HEK293T (cell line): ENCODE data around the gene HTR3E.
"Not testable (repeated sequence)": the region's sequence is repeated elsewhere in the genome, so short reads cannot be mapped to it uniquely, and the experiment has no call there.

ENCODE experiments used
- CTCF ChIA-PET: fragments of 350-600 bp; formaldehyde crosslinking; extraction: SDS; loops from one replicate; lab custom pipeline; 2021; ENCODE audit warnings: antibody characterized with exemption, inconsistent platforms; lab: Yijun Ruan, JAX
- POLR2A ChIA-PET: fragments of 350-600 bp; formaldehyde crosslinking; extraction: SDS; loops from one replicate; lab custom pipeline; 2020; ENCODE audit warnings: antibody characterized with exemption, inconsistent platforms; lab: Yijun Ruan, JAX
- DNase-seq: peaks from one replicate; pipeline ENCODE4 v3.0.0; 2012; ENCODE audit warnings: mixed read lengths; ENCODE audit errors: extremely low spot score
- ARNT ChIP-seq: fragments of 450-650 bp; IDR thresholded peaks from 2 replicates; pipeline ENCODE4 v1.6.1; 2017; ENCODE audit warnings: mild to moderate bottlenecking
- BHLHE40 ChIP-seq: fragments of 450-650 bp; IDR thresholded peaks from 2 replicates; pipeline ENCODE4 v1.6.1; 2016; ENCODE audit warnings: mild to moderate bottlenecking, moderate library complexity, borderline replicate concordance
- CTBP1 ChIP-seq: fragments of 450-650 bp; IDR thresholded peaks from 2 replicates; pipeline ENCODE4 v1.6.1; 2016; ENCODE audit warnings: borderline replicate concordance
- ELF4 ChIP-seq: fragments of 450-650 bp; IDR thresholded peaks from 2 replicates; pipeline ENCODE4 v1.6.1; 2017; ENCODE audit warnings: antibody characterized with exemption
- FOXA1 ChIP-seq: fragments of 450-650 bp; IDR thresholded peaks from 2 replicates; pipeline ENCODE4 v1.6.1; 2016; ENCODE audit warnings: mild to moderate bottlenecking
- FOXK2 ChIP-seq: fragments of 450-650 bp; IDR thresholded peaks from 2 replicates; pipeline ENCODE4 v1.6.1; 2016; ENCODE audit warnings: mild to moderate bottlenecking
- FOXM1 ChIP-seq: fragments of 450-650 bp; IDR thresholded peaks from 2 replicates; pipeline ENCODE4 v1.6.1; 2017; ENCODE audit warnings: mild to moderate bottlenecking, borderline replicate concordance
- HDGF ChIP-seq: fragments of 450-650 bp; IDR thresholded peaks from 2 replicates; pipeline ENCODE4 v1.6.1; 2017; ENCODE audit warnings: antibody characterized with exemption, borderline replicate concordance
- L3MBTL2 ChIP-seq: fragments of 450-650 bp; conservative IDR thresholded peaks from 2 replicates; pipeline ENCODE4 v1.6.1; 2016; ENCODE audit warnings: mild to moderate bottlenecking
- LEF1 ChIP-seq: fragments of 450-650 bp; IDR thresholded peaks from 2 replicates; pipeline ENCODE4 v1.6.1; 2017; ENCODE audit warnings: mild to moderate bottlenecking, borderline replicate concordance
- NFRKB ChIP-seq: fragments of 450-650 bp; IDR thresholded peaks from 2 replicates; pipeline ENCODE4 v1.6.1; 2016; ENCODE audit warnings: mild to moderate bottlenecking, moderate library complexity
- PKNOX1 ChIP-seq: fragments of 450-650 bp; IDR thresholded peaks from 2 replicates; pipeline ENCODE4 v1.6.1; 2016
- SP1 ChIP-seq: fragments of 450-650 bp; IDR thresholded peaks from 2 replicates; pipeline ENCODE4 v1.6.1; 2017
- SUZ12 ChIP-seq: fragments of 450-650 bp; IDR thresholded peaks from 2 replicates; pipeline ENCODE4 v1.6.1; 2016; ENCODE audit warnings: mild to moderate bottlenecking
- TARDBP ChIP-seq: fragments of 450-650 bp; IDR thresholded peaks from 2 replicates; pipeline ENCODE4 v1.6.1; 2016
- ZNF384 ChIP-seq: fragments of 450-650 bp; IDR thresholded peaks from 2 replicates; pipeline ENCODE4 v1.6.1; 2016

Gene HTR3E

GRCh38 chr3:184067573-184068055, 29.2 kb upstream of the HTR3E start:
- ChIA-PET POLR2A (no interaction called here), CTCF (no interaction called here)
- TF ChIP-seq ELF4 (no peak), NFRKB (no peak), BHLHE40 (no peak), CTBP1 (no peak), TARDBP (no peak), HDGF (no peak), LEF1 (no peak), FOXM1 (no peak), ARNT (no peak), SUZ12 (no peak), FOXK2 (no peak), ZNF384 (no peak), FOXA1 (no peak), SP1 (no peak), L3MBTL2 (no peak), PKNOX1 (no peak)
- no peak for DNase-seq

GRCh38 chr3:184068344-184068743, 28.5 kb upstream of the HTR3E start:
- ChIA-PET CTCF (no interaction called here), POLR2A (no interaction called here)
- TF ChIP-seq ZNF384: no peak
- no peak for TF ChIP-seq CTBP1
- no peak for TF ChIP-seq ELF4
- no peak for TF ChIP-seq NFRKB
- no peak for TF ChIP-seq FOXA1
- no peak for TF ChIP-seq LEF1
- no peak for TF ChIP-seq FOXK2
- TF ChIP-seq BHLHE40: no peak
- TF ChIP-seq TARDBP: no peak
- no peak for DNase-seq

- POLR2A ChIA-PET, CTCF ChIA-PET, DNase-seq: not testable (repeated sequence)
Observed at GRCh38 chr3:184071142-184071541, 25.7 kb upstream of the HTR3E start.

- TF ChIP-seq LEF1 (no peak), BHLHE40 (no peak), FOXK2 (no peak), ELF4 (no peak), L3MBTL2 (no peak), FOXM1 (no peak)
- POLR2A ChIA-PET: no interaction called here
- CTCF ChIA-PET: no interaction called here
- no peak for DNase-seq
Observed at GRCh38 chr3:184073621-184074020, 23.2 kb upstream of the HTR3E start.

GRCh38 chr3:184075901-184076300, 21.0 kb upstream of the HTR3E start:
- TF ChIP-seq FOXK2 (no peak), ARNT (no peak), PKNOX1 (no peak), BHLHE40 (no peak), ELF4 (no peak), CTBP1 (no peak), SUZ12 (no peak), SP1 (no peak), FOXA1 (no peak), HDGF (no peak), FOXM1 (no peak)
- CTCF ChIA-PET: no interaction called here
- POLR2A ChIA-PET: no interaction called here
- no peak for DNase-seq

GRCh38 chr3:184077881-184078280, 19.0 kb upstream of the HTR3E start:
- ChIA-PET POLR2A (no interaction called here), CTCF (no interaction called here)
- DNase-seq: no peak
- TF ChIP-seq ELF4 (no peak), FOXM1 (no peak), SUZ12 (no peak), LEF1 (no peak), HDGF (no peak), BHLHE40 (no peak), NFRKB (no peak), ARNT (no peak), CTBP1 (no peak)

- ChIA-PET POLR2A (no interaction called here), CTCF (no interaction called here)
- no peak for DNase-seq
- TF ChIP-seq FOXK2 (no peak), CTBP1 (no peak), SP1 (no peak), LEF1 (no peak), ZNF384 (no peak), TARDBP (no peak), PKNOX1 (no peak), FOXA1 (no peak), ELF4 (no peak), BHLHE40 (no peak), L3MBTL2 (no peak), SUZ12 (no peak), FOXM1 (no peak), NFRKB (no peak), HDGF (no peak), ARNT (no peak)
Observed at GRCh38 chr3:184078851-184079250, 18.0 kb upstream of the HTR3E start.
